K562 (cell line): Measurements from ENCODE around the gene FAM241B. TPM values are rescaled to one million over a fixed set of nuclear protein-coding genes. Genes with fewer than 3 reads are reported as not detected.

Source experiments
- ATAC-seq: fragments of 200-7000 bp; cut with Tn5 transposase; 3 replicates; pipeline ENCODE4 v1.9.1; 2020; ENCODE audit warnings: moderate library complexity
- BruUV-seq: library from RNA; stranded (reverse); fragments of 400-500 nt; replicated peaks from 2 replicates; lab custom pipeline; 2021; lab: Mats Ljungman, UMichigan
- CTCF ChIA-PET: fragments of 300-600 bp; formaldehyde crosslinking; extraction: SDS; loops from one replicate; lab custom pipeline; 2021; ENCODE audit warnings: low intra/inter-chr PET ratio; lab: Yijun Ruan, JAX
- POLR2A ChIA-PET: fragments of 300-600, 350-650 bp; sonication (Branson Sonifier 250); formaldehyde crosslinking; extraction: SDS; loops from one replicate; lab custom pipeline; 2021; ENCODE audit warnings: antibody characterized with exemption, inconsistent platforms; lab: Yijun Ruan, JAX
- DNase-seq, 4 experiments: peaks; one replicate each; pipeline versions ENCODE4 v3.0.0 to v3.0.0-alpha.2; 2011 to 2018; ENCODE audit warnings: low spot score in 3 of 4, mixed read lengths in 3 of 4; ENCODE audit errors: extremely low read depth in 1 of 4
- FAIRE-seq: peaks from 2 replicates; lab custom pipeline; 2011; peaks lifted over from hg19 to GRCh38; lab: Jason Lieb, UNC
- H2AFZ ChIP-seq: 2 replicates; pipeline ENCODE4 v1.6.0; 2011; ENCODE audit warnings: low read depth, low read length, control low read depth, inconsistent platforms
- H3K27ac ChIP-seq: fragments of 200-600 bp; 3 replicates; pipeline ENCODE4 v1.8.0; 2011; ENCODE audit warnings: low read depth, mild to moderate bottlenecking, control low read depth, inconsistent platforms, low read length, moderate library complexity, mixed read lengths; ENCODE audit errors: extremely low read depth
- H3K27me3 ChIP-seq, 2 experiments: fragments of 300-600 bp in 1 of 2; 2 replicates in 1 of 2; 3 replicates in 1 of 2; pipeline versions ENCODE4 v1.6.0 to v1.8.0; 2011; ENCODE audit warnings: inconsistent platforms in 2 of 2, low read length in 2 of 2, mild to moderate bottlenecking in 1 of 2, mixed read lengths in 1 of 2, moderate library complexity in 1 of 2; ENCODE audit not compliant: control insufficient read depth in 2 of 2, insufficient read depth in 2 of 2
- H3K36me3 ChIP-seq: fragments of 300-600 bp; 3 replicates; pipeline ENCODE4 v1.8.0; 2011; ENCODE audit warnings: mild to moderate bottlenecking, low read length, inconsistent platforms; ENCODE audit not compliant: control insufficient read depth, insufficient read depth
- H3K4me1 ChIP-seq, 2 experiments: fragments of 200-600 bp in 1 of 2; replicated peaks in 1 of 2; 2 replicates in 1 of 2; 3 replicates in 1 of 2; pipeline versions ENCODE4 v1.5.1 to v1.8.0; 2011; ENCODE audit warnings: inconsistent platforms in 2 of 2, low read length in 2 of 2, mild to moderate bottlenecking in 1 of 2, mixed read lengths in 1 of 2, moderate library complexity in 1 of 2; ENCODE audit not compliant: control insufficient read depth in 2 of 2, insufficient read depth in 2 of 2
- H3K4me2 ChIP-seq: 2 replicates; pipeline ENCODE4 v1.6.1; 2011; ENCODE audit warnings: low read length, control low read depth, inconsistent platforms, mixed read lengths; ENCODE audit not compliant: insufficient read depth
- H3K4me3 ChIP-seq: fragments of 200-600 bp; sonication (generic), shearing (Covaris generic); 2 replicates; pipeline ENCODE4 v1.5.1; 2016; ENCODE audit warnings: control low read depth, inconsistent platforms
- H3K79me2 ChIP-seq: fragments of 200-600 bp; 3 replicates; pipeline ENCODE4 v1.8.0; 2011; ENCODE audit warnings: low read length, inconsistent platforms; ENCODE audit not compliant: control insufficient read depth, insufficient read depth
- H3K9ac ChIP-seq, 2 experiments: 2 replicates each; pipeline versions ENCODE4 v1.6.0 to v1.6.1; 2011; ENCODE audit warnings: low read depth in 2 of 2, low read length in 2 of 2, control low read depth in 1 of 2, inconsistent platforms in 1 of 2, mild to moderate bottlenecking in 1 of 2, mixed read lengths in 1 of 2; ENCODE audit not compliant: insufficient read depth in 1 of 2
- H3K9me1 ChIP-seq: one replicate; pipeline ENCODE4 v1.6.0; 2011; ENCODE audit warnings: inconsistent platforms, mild to moderate bottlenecking, low read length, moderate library complexity; ENCODE audit not compliant: control insufficient read depth, insufficient read depth
- H3K9me3 ChIP-seq: replicated peaks from 2 replicates; pipeline ENCODE4 v1.5.1; 2011; ENCODE audit warnings: low read depth, low read length, inconsistent platforms; ENCODE audit not compliant: control insufficient read depth, insufficient read depth
- H4K20me1 ChIP-seq: replicated peaks from 2 replicates; pipeline ENCODE4 v1.6.1; 2011; ENCODE audit warnings: low read length, inconsistent platforms, mixed read lengths; ENCODE audit not compliant: control insufficient read depth, insufficient read depth
- KLF16 ChIP-seq: IDR thresholded peaks from 2 replicates; pipeline ENCODE4 v1.6.1; 2016; ENCODE audit warnings: antibody characterized with exemption
- MAFF ChIP-seq: IDR thresholded peaks from 2 replicates; pipeline ENCODE4 v1.6.1; 2012; ENCODE audit warnings: low read length, improper control_type of control experiment
- NBN ChIP-seq: fragments of 450-650 bp; IDR thresholded peaks from 2 replicates; pipeline ENCODE4 v1.6.1; 2016; ENCODE audit warnings: low read depth, mild to moderate bottlenecking
- NR0B1 ChIP-seq: fragments of 450-650 bp; IDR thresholded peaks from one replicate; pipeline ENCODE4 v1.6.1; 2018; ENCODE audit warnings: mild to moderate bottlenecking, moderate library complexity; ENCODE audit not compliant: partially characterized antibody
- PRPF4 ChIP-seq: fragments of 200-400 bp; formaldehyde crosslinking; IDR thresholded peaks from one replicate; pipeline ENCODE4 v1.6.1; 2017; ENCODE audit warnings: low read length, low read depth, mild to moderate bottlenecking; ENCODE audit not compliant: insufficient read depth, poor library complexity, severe bottlenecking
- WGBS: fragments of 100-300 bp; shearing (Covaris generic); methylation state at CpG from one replicate; pipeline ENCODE4 v1.1.6; 2016; ENCODE audit warnings: low coverage, mixed read lengths; ENCODE audit not compliant: insufficient coverage; ENCODE audit errors: missing lambda C conversion rate; 5-methylcytosine and 5-hydroxymethylcytosine counted together
- in situ Hi-C: fragments of 300-500 bp; cut with MboI; formaldehyde crosslinking; loops from 4 replicates; pipeline ENCODE4 v1.15.0; 2018; ENCODE audit warnings: inconsistent platforms, mixed read lengths
- intact Hi-C: fragments of 100-400 bp; cut with micrococcal nuclease; formaldehyde crosslinking; loops from 2 replicates; pipeline ENCODE4 v1.14.2; 2022
- polyA plus RNA-seq, 8 experiments: library from polyadenylated mRNA; depleted of rRNA in 4 of 8; stranded (reverse) in 5 of 8; unstranded in 3 of 8; fragments of >200 nt; fragmentation: Nextera tagmentation in 2 of 8; fragmentation: Illumina TruSeq in 1 of 8; extraction: Ambion mirVana in 2 of 8; extraction: Trizol in 1 of 8; gene quantifications; 2 replicates each; pipeline versions ENCODE4 v1.2.1 to v1.2.3, GENCODE V29; 2011 to 2014; ENCODE audit warnings: inconsistent platforms in 1 of 8, missing spikeins in 1 of 8
- total RNA-seq, 7 experiments: library from RNA; depleted of rRNA in 6 of 7; stranded (reverse); fragments of >200 nt in 6 of 7; fragmentation: Illumina TruSeq in 2 of 7; extraction: Trizol in 2 of 7; gene quantifications; 2 replicates each; pipeline versions ENCODE4 v1.2.1 to v1.2.3, GENCODE V29; 2011 to 2021; ENCODE audit warnings: low replicate concordance in 1 of 7
- TF ChIP-seq, protein P1 (sequence below): fragments of 450-650 bp; formaldehyde crosslinking; IDR thresholded peaks from 2 replicates; pipeline ENCODE4 v1.4.0; 2020; ENCODE audit warnings: mild to moderate bottlenecking, moderate library complexity

FAM241B gene
- total and polyA plus RNA-seq, 9 of the 15 experiments (the other 6 are each of a cell fraction or from before 2014, with no cell fraction given), result 1.9 to 11.1 (median 3.0) TPM

GRCh38 chr10:69614130-69614529, 15.9 kb upstream of the FAM241B start:
- TF ChIP-seq KLF16 (no peak), MAFF (no peak), NBN (no peak), PRPF4 (no peak), NR0B1 (no peak)
- TF ChIP-seq, protein P1, sequence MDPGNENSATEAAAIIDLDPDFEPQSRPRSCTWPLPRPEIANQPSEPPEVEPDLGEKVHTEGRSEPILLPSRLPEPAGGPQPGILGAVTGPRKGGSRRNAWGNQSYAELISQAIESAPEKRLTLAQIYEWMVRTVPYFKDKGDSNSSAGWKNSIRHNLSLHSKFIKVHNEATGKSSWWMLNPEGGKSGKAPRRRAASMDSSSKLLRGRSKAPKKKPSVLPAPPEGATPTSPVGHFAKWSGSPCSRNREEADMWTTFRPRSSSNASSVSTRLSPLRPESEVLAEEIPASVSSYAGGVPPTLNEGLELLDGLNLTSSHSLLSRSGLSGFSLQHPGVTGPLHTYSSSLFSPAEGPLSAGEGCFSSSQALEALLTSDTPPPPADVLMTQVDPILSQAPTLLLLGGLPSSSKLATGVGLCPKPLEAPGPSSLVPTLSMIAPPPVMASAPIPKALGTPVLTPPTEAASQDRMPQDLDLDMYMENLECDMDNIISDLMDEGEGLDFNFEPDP, result no peak
- TF ChIP-seq, all 486 proteins: peak for 0
- intact Hi-C loops, result no loop called here
- Histone ChIP-seq H3K4me3 (no peak overlapping the region), H3K9me3 (no peaks in the 10 kb centered on the region), H2AFZ (no peak overlapping the region), H3K27me3 (peaks cover 0 to 24% of the 10 kb centered on the region in 2 experiments; a peak in 3 of 5 replicates), H3K9me1 (no peaks in the 10 kb centered on the region), H3K27ac (no peak overlapping the region), H3K4me2 (no peak overlapping the region), H3K4me1 (no peaks in the 10 kb centered on the region), H3K36me3 (no peaks in the 10 kb centered on the region), H3K9ac (no peak overlapping the region), H4K20me1 (no peaks in the 10 kb centered on the region), H3K79me2 (no peaks in the 10 kb centered on the region)
- no peak for FAIRE-seq
- DNase-seq, result no peak
- ChIA-PET POLR2A (no interaction called here), CTCF (no interaction called here)
- in situ Hi-C loops, result no loop called here
- BruUV-seq, result no TSS peak
- WGBS, result 12% methylated on average over 1 of the region's 1 CpG
- ATAC-seq, result no peak
